GM12878 (cell line): Measurements from ENCODE around the gene EEF1G. TPM values are rescaled to one million over a fixed set of nuclear protein-coding genes. Genes with fewer than 3 reads are reported as not detected.

Experiments
- ATAC-seq: fragments of 200-7000 bp; cut with Tn5 transposase; 3 replicates; pipeline ENCODE4 v1.9.1; 2020; ENCODE audit warnings: mild to moderate bottlenecking, moderate library complexity
- BruUV-seq: library from RNA; stranded (reverse); fragments of 400-500 nt; replicated peaks from 2 replicates; lab custom pipeline; 2021; lab: Mats Ljungman, UMichigan
- CTCF ChIA-PET: fragments of 300-600 bp; sonication (Branson Sonifier 250); formaldehyde crosslinking; extraction: SDS; loops from one replicate; lab custom pipeline; 2021; ENCODE audit warnings: inconsistent platforms; lab: Yijun Ruan, JAX
- POLR2A ChIA-PET: fragments of 350-600 bp; formaldehyde crosslinking; extraction: SDS; loops from one replicate; lab custom pipeline; 2021; ENCODE audit warnings: inconsistent platforms; lab: Charles Lee
- RAD21 ChIA-PET: fragments of 300-600 bp; sonication (Branson Sonifier 250); formaldehyde crosslinking; loops from one replicate; lab custom pipeline; 2023; ENCODE audit warnings: antibody characterized with exemption; ENCODE audit not compliant: unreplicated experiment; lab: Charles Lee
- SMC1A ChIA-PET: fragments of 300-600 bp; sonication (Branson Sonifier 250); formaldehyde crosslinking; loops from one replicate; lab custom pipeline; 2023; ENCODE audit not compliant: unreplicated experiment, uncharacterized antibody; lab: Charles Lee
- DNase-seq: peaks from one replicate; pipeline ENCODE4 v3.0.0-alpha.2; 2011; ENCODE audit warnings: low read depth, low spot score
- FAIRE-seq: peaks from 3 replicates; lab custom pipeline; 2011; peaks lifted over from hg19 to GRCh38; lab: Jason Lieb, UNC
- H2AFZ ChIP-seq: 2 replicates; pipeline ENCODE4 v1.6.0; 2011; ENCODE audit warnings: low read depth, low read length, control low read depth; ENCODE audit not compliant: control insufficient read depth
- H3K27ac ChIP-seq: 2 replicates; pipeline ENCODE4 v1.5.1; 2011; ENCODE audit warnings: control low read depth; ENCODE audit not compliant: control insufficient read depth, insufficient read depth
- H3K27me3 ChIP-seq, 2 experiments: replicated peaks in 1 of 2; 2 replicates each; pipeline versions ENCODE4 v1.6.0 to v1.6.1; 2011; ENCODE audit warnings: low read length in 1 of 2; ENCODE audit not compliant: control insufficient read depth in 2 of 2, insufficient read depth in 2 of 2
- H3K36me3 ChIP-seq, 2 experiments: 2 replicates each; pipeline ENCODE4 v1.5.1; 2011; ENCODE audit warnings: low read length in 1 of 2; ENCODE audit not compliant: control insufficient read depth in 2 of 2, insufficient read depth in 2 of 2
- H3K4me1 ChIP-seq: 2 replicates; pipeline ENCODE4 v1.6.1; 2011; ENCODE audit warnings: mild to moderate bottlenecking, low read length, moderate library complexity, mixed read lengths; ENCODE audit not compliant: control insufficient read depth, insufficient read depth
- H3K4me2 ChIP-seq: 2 replicates; pipeline ENCODE4 v1.6.0; 2011; ENCODE audit warnings: control low read depth; ENCODE audit not compliant: control insufficient read depth, insufficient read depth
- H3K4me3 ChIP-seq: fragments of 200-600 bp; sonication (generic); 2 replicates; pipeline ENCODE4 v1.5.1; 2016
- H3K79me2 ChIP-seq: 2 replicates; pipeline ENCODE4 v1.6.0; 2011; ENCODE audit warnings: low read length; ENCODE audit not compliant: control insufficient read depth, insufficient read depth
- H3K9ac ChIP-seq: 2 replicates; pipeline ENCODE4 v1.8.0; 2011; ENCODE audit warnings: low read length, control low read depth, mixed read lengths; ENCODE audit not compliant: control insufficient read depth, insufficient read depth
- H3K9me3 ChIP-seq: replicated peaks from 3 replicates; pipeline ENCODE4 v1.5.1; 2011; ENCODE audit warnings: mild to moderate bottlenecking, low read length; ENCODE audit not compliant: control insufficient read depth, insufficient read depth
- H4K20me1 ChIP-seq: 2 replicates; pipeline ENCODE4 v1.6.0; 2011; ENCODE audit not compliant: control insufficient read depth, insufficient read depth
- WGBS: methylation state at CpG from one replicate; pipeline ENCODE4 v1.1.6; 2016; ENCODE audit warnings: low lambda C conversion rate; ENCODE audit not compliant: insufficient replicate concordance, insufficient coverage; ENCODE audit errors: missing lambda C conversion rate; 5-methylcytosine and 5-hydroxymethylcytosine counted together
- in situ Hi-C: fragments of 300-500 bp; cut with MboI; formaldehyde crosslinking; loops from 9 replicates; pipeline ENCODE4 v1.14.3; 2018; ENCODE audit warnings: mixed read lengths
- intact Hi-C: fragments of 100-400 bp; cut with micrococcal nuclease; formaldehyde crosslinking; loops from one replicate; pipeline ENCODE4 v1.14.2; 2022; ENCODE audit not compliant: unreplicated experiment
- polyA plus RNA-seq, 11 experiments: library from polyadenylated mRNA; depleted of rRNA in 4 of 11; unstranded in 6 of 11; stranded (reverse) in 5 of 11; fragments of >200 nt; fragmentation: Nextera tagmentation in 4 of 11; fragmentation: Illumina TruSeq in 1 of 11; extraction: Ambion mirVana in 4 of 11; extraction: Trizol in 1 of 11; gene quantifications; 1 replicate in 1 of 11; 2 replicates in 10 of 11; pipeline versions ENCODE4 v1.2.1 to v1.2.3, GENCODE V29; 2011 to 2016; ENCODE audit warnings: inconsistent platforms in 2 of 11, missing spikeins in 2 of 11, low read depth in 1 of 11
- total RNA-seq, 4 experiments: library from RNA; depleted of rRNA in 3 of 4; stranded (reverse); fragments of >200 nt in 3 of 4; fragmentation: Illumina TruSeq in 1 of 4; extraction: Trizol in 1 of 4; gene quantifications; 2 replicates each; pipeline versions ENCODE4 v1.2.1 to v1.2.3, GENCODE V29; 2013 to 2021
- TF ChIP-seq, protein P1 (sequence below): fragments of 450-650 bp; IDR thresholded peaks from 2 replicates; pipeline ENCODE4 v1.6.1; 2017; ENCODE audit warnings: mild to moderate bottlenecking, low read depth, inconsistent platforms; ENCODE audit not compliant: poor library complexity, severe bottlenecking

EEF1G gene
- total and polyA plus RNA-seq, 10 of the 15 experiments (the other 5 are each of a cell fraction or from before 2014, with no cell fraction given), result 850 to 2,739 (median 2,277) TPM

DNA sequence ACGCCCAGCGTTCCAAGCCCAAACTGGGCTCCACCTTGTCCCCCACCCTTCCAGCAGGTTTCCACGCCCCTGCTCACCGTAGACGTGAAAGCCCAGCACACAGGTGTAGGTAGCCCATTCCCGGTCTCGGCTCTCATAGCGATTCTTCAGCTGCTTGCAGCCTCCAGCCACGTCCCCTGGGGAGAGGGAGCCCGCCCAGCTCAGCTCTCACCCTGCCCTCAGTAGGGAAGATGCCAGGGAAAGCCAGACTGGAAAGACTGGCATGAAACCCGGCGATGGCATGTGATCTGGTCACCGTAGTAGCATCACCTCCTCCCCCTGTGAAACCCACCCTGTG is 29.3 kb upstream of the EEF1G start:
- ATAC-seq (no peak), FAIRE-seq (no peak), DNase-seq (no peak)
- 99% methylated on average over 13 of the region's 13 CpGs for WGBS
- Histone ChIP-seq H3K27ac (no peak overlapping the region), H3K79me2 (peaks cover 35% of the 10 kb centered on the region), H3K9ac (no peak overlapping the region), H3K4me1 (peaks cover 21% of the 10 kb centered on the region), H2AFZ (no peak overlapping the region), H3K9me3 (no peaks in the 10 kb centered on the region), H3K4me3 (no peak overlapping the region), H4K20me1 (no peaks in the 10 kb centered on the region; the same call in 1 of the 2 replicates), H3K4me2 (no peak overlapping the region), H3K36me3 (peaks cover 7 to 19% of the 10 kb centered on the region in 2 experiments), H3K27me3 (no peaks in the 10 kb centered on the region)
- TF ChIP-seq, protein P1, sequence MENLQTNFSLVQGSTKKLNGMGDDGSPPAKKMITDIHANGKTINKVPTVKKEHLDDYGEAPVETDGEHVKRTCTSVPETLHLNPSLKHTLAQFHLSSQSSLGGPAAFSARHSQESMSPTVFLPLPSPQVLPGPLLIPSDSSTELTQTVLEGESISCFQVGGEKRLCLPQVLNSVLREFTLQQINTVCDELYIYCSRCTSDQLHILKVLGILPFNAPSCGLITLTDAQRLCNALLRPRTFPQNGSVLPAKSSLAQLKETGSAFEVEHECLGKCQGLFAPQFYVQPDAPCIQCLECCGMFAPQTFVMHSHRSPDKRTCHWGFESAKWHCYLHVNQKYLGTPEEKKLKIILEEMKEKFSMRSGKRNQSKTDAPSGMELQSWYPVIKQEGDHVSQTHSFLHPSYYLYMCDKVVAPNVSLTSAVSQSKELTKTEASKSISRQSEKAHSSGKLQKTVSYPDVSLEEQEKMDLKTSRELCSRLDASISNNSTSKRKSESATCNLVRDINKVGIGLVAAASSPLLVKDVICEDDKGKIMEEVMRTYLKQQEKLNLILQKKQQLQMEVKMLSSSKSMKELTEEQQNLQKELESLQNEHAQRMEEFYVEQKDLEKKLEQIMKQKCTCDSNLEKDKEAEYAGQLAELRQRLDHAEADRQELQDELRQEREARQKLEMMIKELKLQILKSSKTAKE, result no peak
- BruUV-seq, result no TSS peak
- intact Hi-C loops, result loop anchor here (5.0 kb wide), 2 partner anchors 104 to 124 kb away; partner anchors contain the start of genes BSCL2, GNG3, HNRNPUL2 and TTC9C
- CTCF ChIA-PET, result interaction anchor here (0.7 kb wide), 1 partner anchor 12 kb away, joined by 4 read pairs; the partner anchor contains the start of gene TUT1
- RAD21 ChIA-PET, result interaction anchor here (0.6 kb wide), 1 partner anchor 920 kb away, joined by 3 read pairs; no protein-coding TSS in a partner anchor
- POLR2A ChIA-PET, result interaction anchor here (0.6 to 1.4 kb wide), 3 partner anchors 9 to 35 kb away, joined by 3 to 5 read pairs (median 3); no protein-coding TSS in a partner anchor
- SMC1A ChIA-PET, result no interaction called here
- in situ Hi-C loops, result no loop called here
